ENCODE data around the gene VPREB3.

Gene VPREB3

DNA sequence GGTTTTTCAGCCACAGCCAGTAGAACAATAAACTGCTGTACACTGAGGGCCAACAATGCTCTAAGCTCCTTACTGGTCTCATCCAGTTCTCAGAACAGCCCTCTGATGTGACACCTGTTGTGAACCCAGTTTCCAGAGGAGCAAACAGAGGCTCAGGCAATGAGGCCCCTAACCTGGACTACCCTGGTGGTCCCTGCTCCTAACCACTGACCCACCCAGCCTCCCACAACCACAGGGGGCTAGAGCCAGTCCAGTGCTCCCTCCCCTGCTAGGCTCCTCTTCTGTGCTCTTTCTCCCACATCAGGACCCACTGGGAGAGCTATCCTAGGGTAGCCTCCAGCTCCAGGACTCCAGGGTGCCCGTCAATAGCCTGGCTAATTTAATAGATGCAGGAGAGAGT lies 28.5 kb upstream of the VPREB3 start:
- no peak for DNase-seq (ENCODE audit: low read depth in 2 of 2)

DNA sequence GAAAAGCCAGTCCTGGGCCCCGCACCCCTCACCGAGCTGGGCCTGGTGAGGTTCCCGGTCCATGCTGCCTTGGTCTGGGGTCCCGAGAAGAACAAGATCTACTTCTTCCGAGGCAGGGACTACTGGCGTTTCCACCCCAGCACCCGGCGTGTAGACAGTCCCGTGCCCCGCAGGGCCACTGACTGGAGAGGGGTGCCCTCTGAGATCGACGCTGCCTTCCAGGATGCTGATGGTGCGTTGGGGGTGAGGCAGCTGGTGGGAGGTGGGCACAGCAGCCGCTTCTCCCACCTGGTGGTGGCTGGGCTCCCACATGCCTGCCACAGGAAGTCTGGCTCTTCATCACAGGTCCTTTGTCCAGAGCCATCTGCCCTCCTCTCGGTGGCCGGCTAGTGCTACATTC lies 28.0 kb upstream of the VPREB3 start:
- no peak for DNase-seq (ENCODE audit: low read depth in 2 of 2)

- DNase-seq (ENCODE audit: low read depth in 2 of 2): no peak
Observed at GRCh38 chr22:23781511-23782183, 27.4 kb upstream of the VPREB3 start.

DNA sequence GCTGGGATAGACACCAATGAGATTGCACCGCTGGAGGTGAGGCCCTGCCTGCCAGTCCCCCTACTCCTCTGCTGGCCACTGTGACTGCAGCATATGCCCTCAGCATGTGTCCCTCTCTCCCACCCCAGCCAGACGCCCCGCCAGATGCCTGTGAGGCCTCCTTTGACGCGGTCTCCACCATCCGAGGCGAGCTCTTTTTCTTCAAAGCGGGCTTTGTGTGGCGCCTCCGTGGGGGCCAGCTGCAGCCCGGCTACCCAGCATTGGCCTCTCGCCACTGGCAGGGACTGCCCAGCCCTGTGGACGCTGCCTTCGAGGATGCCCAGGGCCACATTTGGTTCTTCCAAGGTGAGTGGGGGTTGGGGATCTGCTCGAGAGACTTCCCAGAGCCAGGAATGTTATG lies 26.8 kb upstream of the VPREB3 start:
- no peak for DNase-seq (ENCODE audit: low read depth in 2 of 2)

- no peak for DNase-seq (ENCODE audit: low read depth in 2 of 2)
Observed at GRCh38 chr22:23780146-23780748, 26.0 kb upstream of the VPREB3 start.

- no peak for DNase-seq (ENCODE audit: low read depth in 2 of 2)
Observed at GRCh38 chr22:23779731-23780130, 25.5 kb upstream of the VPREB3 start.

DNA sequence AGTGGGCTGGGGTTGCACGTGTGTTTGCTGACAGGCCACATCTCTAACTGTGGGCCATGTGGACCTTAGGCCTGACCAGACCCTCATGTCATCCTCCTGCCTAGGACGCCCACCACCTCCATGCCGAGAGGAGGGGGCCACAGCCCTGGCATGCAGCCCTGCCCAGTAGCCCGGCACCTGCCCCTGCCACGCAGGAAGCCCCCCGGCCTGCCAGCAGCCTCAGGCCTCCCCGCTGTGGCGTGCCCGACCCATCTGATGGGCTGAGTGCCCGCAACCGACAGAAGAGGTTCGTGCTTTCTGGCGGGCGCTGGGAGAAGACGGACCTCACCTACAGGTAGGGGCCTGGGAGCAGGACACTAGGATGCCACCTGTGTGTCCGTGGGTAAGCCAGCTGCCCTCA lies 24.9 kb upstream of the VPREB3 start:
- DNase-seq (ENCODE audit: low read depth in 2 of 2): no peak

DNA sequence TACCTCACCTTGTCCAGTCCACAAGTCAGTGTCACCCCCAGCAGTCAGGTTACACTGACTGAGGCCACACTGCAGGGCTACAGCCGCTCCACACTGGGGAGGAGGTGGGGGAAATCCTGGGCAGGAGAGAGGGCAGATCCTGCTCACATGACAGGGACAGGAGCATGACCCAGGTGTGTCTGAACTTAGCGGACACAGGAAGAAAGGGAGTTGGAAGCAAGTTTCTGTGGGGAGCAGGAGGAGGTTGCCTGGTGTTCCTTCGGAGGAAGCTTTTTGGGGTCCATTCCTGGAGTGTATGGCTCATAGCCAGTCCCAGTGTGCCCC lies 24.3 kb upstream of the VPREB3 start:
- no peak for DNase-seq (ENCODE audit: low read depth in 2 of 2)

- DNase-seq (ENCODE audit: low read depth in 2 of 2): no peak
Observed at GRCh38 chr22:23777776-23778576, 23.8 kb upstream of the VPREB3 start.

DNA sequence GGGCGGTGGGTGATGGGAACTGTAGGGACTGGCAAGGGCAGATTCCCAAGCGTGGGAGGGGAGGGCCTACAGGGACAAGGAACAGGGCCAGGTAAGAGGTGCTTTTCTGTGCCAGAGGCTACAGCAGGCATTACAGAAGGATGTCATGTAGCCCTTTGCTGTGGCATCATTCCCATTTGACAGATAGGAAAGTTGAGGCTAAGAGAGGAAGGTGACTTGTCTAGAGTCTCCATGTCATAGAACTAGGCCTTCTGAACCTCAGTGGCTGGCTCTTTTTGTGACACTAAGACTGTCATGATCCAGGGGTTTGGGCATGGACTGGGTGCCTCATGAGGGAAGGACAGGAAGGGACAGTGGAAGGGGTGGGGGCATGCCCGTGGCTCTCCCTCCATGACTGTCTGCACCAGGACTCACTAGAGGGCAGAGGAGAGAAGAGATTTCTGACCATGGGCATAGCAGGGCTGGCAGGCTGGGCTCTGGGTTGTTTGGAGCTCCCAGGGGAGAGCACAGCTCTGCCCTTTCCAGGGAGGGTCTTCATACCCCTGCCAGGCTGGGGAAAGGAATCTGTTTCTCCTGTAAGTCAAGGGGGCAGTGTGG lies 21.7 kb upstream of the VPREB3 start:
- no peak for DNase-seq (ENCODE audit: low read depth in 2 of 2)

DNA sequence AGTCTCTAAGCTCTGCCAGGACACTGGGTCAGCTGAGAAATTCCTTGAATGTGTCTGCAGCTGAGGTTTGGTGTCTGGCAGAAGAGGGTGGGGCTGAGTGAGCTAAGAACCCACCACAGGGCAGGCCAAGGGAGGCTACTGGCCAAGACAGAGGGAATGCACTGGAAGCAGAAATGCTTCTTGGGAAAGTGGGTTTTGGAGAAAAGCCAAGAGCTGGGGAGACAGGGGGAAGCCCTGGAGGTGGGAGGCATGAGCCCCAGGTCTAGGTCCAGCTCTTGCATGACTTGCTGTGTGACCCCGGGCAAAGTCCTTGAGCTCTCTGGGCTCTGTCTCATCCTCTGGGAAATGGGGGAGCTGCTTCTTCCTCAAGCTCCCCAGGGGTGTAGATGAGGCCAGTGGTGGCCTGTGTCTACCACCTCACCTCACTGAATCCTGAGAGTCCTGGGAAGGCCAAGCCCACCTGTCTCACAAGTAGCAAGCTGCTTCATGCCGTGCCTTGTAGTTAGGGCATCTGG lies 20.8 kb upstream of the VPREB3 start:
- no peak for DNase-seq (ENCODE audit: low read depth in 2 of 2)

- DNase-seq (ENCODE audit: low read depth in 2 of 2): no peak
Observed at GRCh38 chr22:23774114-23774921, 20.1 kb upstream of the VPREB3 start.

- DNase-seq (ENCODE audit: low read depth in 2 of 2): no peak
Observed at GRCh38 chr22:23773483-23774113, 19.4 kb upstream of the VPREB3 start.

- no peak for DNase-seq (ENCODE audit: low read depth in 2 of 2)
Observed at GRCh38 chr22:23772649-23773473, 18.6 kb upstream of the VPREB3 start, which contains the start of gene MMP11. TSS of gene MMP11 (plus strand) at chr22:23772849. CDS start at chr22:23772871, 22 bp downstream.

GRCh38 chr22:23772315-23772648 lies 18.1 kb upstream of the VPREB3 start:
- no peak for DNase-seq (ENCODE audit: low read depth in 2 of 2)

DNA sequence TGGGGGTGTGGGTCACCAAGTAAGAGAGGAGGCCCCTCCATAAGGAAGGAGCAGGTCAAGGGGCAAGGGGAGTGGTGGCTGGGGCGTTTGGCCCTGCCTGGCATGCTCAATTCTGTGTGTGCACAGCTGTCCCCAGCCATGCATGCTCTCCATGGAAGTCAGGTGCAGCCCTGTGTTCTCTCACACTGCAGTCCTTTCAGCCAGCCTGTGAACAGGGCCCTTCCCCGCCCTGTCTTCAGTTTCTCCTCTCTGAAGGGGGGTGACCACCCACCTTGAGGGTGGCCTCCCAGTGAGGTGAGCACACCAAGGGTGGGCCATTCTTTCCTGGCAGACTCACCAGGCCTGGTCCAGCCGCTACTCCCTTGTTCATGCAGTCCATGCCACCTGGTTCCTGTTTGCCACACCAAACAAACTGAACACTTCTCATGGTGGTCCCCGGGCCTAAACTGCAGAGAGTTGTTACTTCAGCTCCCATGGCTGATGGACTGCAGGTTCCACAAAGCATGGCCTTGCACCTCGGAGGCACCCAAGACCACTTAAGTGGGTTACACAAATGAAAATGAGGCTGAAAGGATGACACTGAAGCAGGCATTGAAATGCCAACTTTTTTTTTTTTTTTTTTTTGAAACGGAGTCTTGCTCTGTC lies 15.2 kb upstream of the VPREB3 start:
- DNase-seq (ENCODE audit: low read depth in 2 of 2): no peak

GRCh38 chr22:23767673-23768548 lies 13.7 kb upstream of the VPREB3 start, which contains the start of gene CHCHD10:
TSS of gene CHCHD10 (minus strand) at chr22:23767972. CDS start at chr22:23767874, 98 bp downstream.
- no peak for DNase-seq (ENCODE audit: low read depth in 2 of 2)

DNA sequence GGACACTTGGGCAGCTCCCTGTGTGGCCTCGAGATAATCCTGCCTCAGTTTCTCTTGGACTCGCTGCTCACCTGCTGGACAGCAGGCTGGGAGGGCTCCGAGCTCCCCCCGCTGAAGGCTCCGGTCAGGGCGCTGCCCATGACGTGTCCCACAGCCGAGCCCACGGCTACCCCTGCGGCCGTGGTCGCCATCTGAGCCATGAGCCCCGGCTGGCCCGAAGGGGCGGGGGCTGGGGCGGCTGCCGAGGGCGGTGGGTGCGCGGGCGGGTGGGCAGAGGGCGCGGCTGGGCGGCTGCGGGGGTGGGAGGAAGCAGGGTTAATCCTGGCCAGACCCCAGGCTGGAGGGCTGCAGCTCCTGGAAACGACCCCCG lies 13.1 kb upstream of the VPREB3 start:
- no peak for DNase-seq (ENCODE audit: low read depth in 2 of 2)

All from fibroblast of skin of left biceps (primary cell).